HS-27A (cell line): ENCODE data around the gene SNX19.
"Not testable (repeated sequence)": the region's sequence is repeated elsewhere in the genome, so short reads cannot be mapped to it uniquely, and the experiment has no call there.

Experiments used
- DNase-seq: peaks from one replicate; pipeline ENCODE4 v3.0.0-alpha.2; 2012; ENCODE audit warnings: low read depth, missing footprints

SNX19 gene

GRCh38 chr11:130873761-130874160 lies 42.5 kb downstream of the SNX19 start:
- DNase-seq: no peak

- no peak for DNase-seq
Measured at GRCh38 chr11:130872981-130873380, 43.3 kb downstream of the SNX19 start.

GRCh38 chr11:130872513-130872912 lies 43.8 kb downstream of the SNX19 start:
- no peak for DNase-seq

- DNase-seq: no peak
Measured at GRCh38 chr11:130872102-130872501, 44.2 kb downstream of the SNX19 start.

GRCh38 chr11:130871616-130872015 lies 44.7 kb downstream of the SNX19 start:
- no peak for DNase-seq

GRCh38 chr11:130868721-130869390 lies 47.4 kb downstream of the SNX19 start:
- DNase-seq: no peak

- DNase-seq: no peak
Measured at GRCh38 chr11:130868086-130868710, 48.1 kb downstream of the SNX19 start.

GRCh38 chr11:130866831-130867230 lies 49.4 kb downstream of the SNX19 start:
- DNase-seq: no peak

- no peak for DNase-seq
Measured at GRCh38 chr11:130865774-130866114, 50.5 kb downstream of the SNX19 start.

- DNase-seq: no peak
Measured at GRCh38 chr11:130865091-130865773, 51.0 kb downstream of the SNX19 start.

GRCh38 chr11:130861902-130862860 lies 54.1 kb downstream of the SNX19 start:
- DNase-seq: peak; percentile 29

- no peak for DNase-seq
Measured at GRCh38 chr11:130861283-130861682, 55.0 kb downstream of the SNX19 start.

GRCh38 chr11:130859886-130860285 lies 56.4 kb downstream of the SNX19 start:
- DNase-seq: no peak

- no peak for DNase-seq
Measured at GRCh38 chr11:130858215-130858614, 58.1 kb downstream of the SNX19 start.

- not testable (repeated sequence) for DNase-seq
Measured at GRCh38 chr11:130855707-130856106, 60.6 kb downstream of the SNX19 start.

GRCh38 chr11:130854483-130854882 lies 61.8 kb downstream of the SNX19 start:
- no peak for DNase-seq

GRCh38 chr11:130852589-130852988 lies 63.7 kb downstream of the SNX19 start:
- DNase-seq: no peak

GRCh38 chr11:130850185-130850944 lies 65.9 kb downstream of the SNX19 start:
- no peak for DNase-seq

- DNase-seq: no peak
Measured at GRCh38 chr11:130849215-130849568, 67.1 kb downstream of the SNX19 start.

- DNase-seq: no peak
Measured at GRCh38 chr11:130848361-130849214, 67.7 kb downstream of the SNX19 start.

GRCh38 chr11:130847517-130847916 lies 68.8 kb downstream of the SNX19 start:
- peak; percentile 46 for DNase-seq
